Nephron progenitor cell (in vitro differentiated cells): ENCODE measurements around the gene UQCRFS1.

Experiments used
- DNase-seq: peaks from one replicate; pipeline ENCODE4 v3.0.0; 2021
- H3K27ac Mint-ChIP-seq: 2 replicates; pipeline ENCODE4 v1.8.0; 2021; ENCODE audit warnings: mild to moderate bottlenecking, moderate library complexity, mixed read lengths
- H3K27me3 Mint-ChIP-seq: 2 replicates; pipeline ENCODE4 v1.8.0; 2021; ENCODE audit warnings: mild to moderate bottlenecking, low read depth, mixed read lengths; ENCODE audit not compliant: poor library complexity
- H3K36me3 Mint-ChIP-seq: 2 replicates; pipeline ENCODE4 v1.8.0; 2021; ENCODE audit warnings: low read depth, mixed read lengths
- H3K4me1 Mint-ChIP-seq: 2 replicates; pipeline ENCODE4 v1.8.0; 2021; ENCODE audit warnings: mixed read lengths
- H3K4me3 Mint-ChIP-seq: 2 replicates; pipeline ENCODE4 v1.8.0; 2021; ENCODE audit warnings: mild to moderate bottlenecking, moderate library complexity, mixed read lengths
- H3K9me3 Mint-ChIP-seq: 2 replicates; pipeline ENCODE4 v1.8.0; 2021; ENCODE audit warnings: mild to moderate bottlenecking, moderate library complexity, mixed read lengths
- TF ChIP-seq, protein P1 (sequence below): fragments of 200-600 bp; sonication (generic); IDR thresholded peaks from 2 replicates; pipeline ENCODE4 v1.5.0; 2021; ENCODE audit warnings: antibody characterized with exemption

Gene UQCRFS1

GRCh38 chr19:29247471-29247870 lies 34.5 kb upstream of the UQCRFS1 start:
- H3K27me3 Mint-ChIP-seq, result peaks cover 50% of the 10 kb centered on the region
- no peak overlapping the region for H3K27ac Mint-ChIP-seq
- DNase-seq, result no peak

DNA sequence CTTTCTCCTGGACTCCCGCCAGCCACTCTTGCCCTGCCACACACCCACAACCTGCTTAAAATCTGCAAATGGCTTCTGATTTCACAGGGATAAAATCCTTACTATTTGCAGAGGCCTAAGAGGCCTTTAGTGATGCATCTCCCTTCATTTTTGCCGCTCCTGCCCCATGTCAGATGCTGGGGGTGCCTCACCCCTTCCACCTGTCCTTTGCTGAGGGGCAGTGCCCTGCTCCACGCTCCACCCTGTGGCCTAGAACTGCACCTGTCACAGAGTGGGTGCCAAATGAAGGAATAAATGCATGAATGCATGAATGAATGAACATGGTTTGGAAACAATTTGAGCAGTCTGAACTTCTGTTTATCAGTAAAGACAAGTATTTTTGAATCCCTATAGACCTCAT lies 34.1 kb upstream of the UQCRFS1 start:
- TF ChIP-seq, protein P1, sequence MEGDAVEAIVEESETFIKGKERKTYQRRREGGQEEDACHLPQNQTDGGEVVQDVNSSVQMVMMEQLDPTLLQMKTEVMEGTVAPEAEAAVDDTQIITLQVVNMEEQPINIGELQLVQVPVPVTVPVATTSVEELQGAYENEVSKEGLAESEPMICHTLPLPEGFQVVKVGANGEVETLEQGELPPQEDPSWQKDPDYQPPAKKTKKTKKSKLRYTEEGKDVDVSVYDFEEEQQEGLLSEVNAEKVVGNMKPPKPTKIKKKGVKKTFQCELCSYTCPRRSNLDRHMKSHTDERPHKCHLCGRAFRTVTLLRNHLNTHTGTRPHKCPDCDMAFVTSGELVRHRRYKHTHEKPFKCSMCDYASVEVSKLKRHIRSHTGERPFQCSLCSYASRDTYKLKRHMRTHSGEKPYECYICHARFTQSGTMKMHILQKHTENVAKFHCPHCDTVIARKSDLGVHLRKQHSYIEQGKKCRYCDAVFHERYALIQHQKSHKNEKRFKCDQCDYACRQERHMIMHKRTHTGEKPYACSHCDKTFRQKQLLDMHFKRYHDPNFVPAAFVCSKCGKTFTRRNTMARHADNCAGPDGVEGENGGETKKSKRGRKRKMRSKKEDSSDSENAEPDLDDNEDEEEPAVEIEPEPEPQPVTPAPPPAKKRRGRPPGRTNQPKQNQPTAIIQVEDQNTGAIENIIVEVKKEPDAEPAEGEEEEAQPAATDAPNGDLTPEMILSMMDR, result no peak
- Mint-ChIP-seq H3K4me1 (peaks cover 4% of the 10 kb centered on the region), H3K27me3 (peaks cover 47% of the 10 kb centered on the region), H3K36me3 (no peaks in the 10 kb centered on the region), H3K27ac (no peak overlapping the region), H3K4me3 (no peak overlapping the region), H3K9me3 (no peaks in the 10 kb centered on the region)
- DNase-seq, result no peak

More at GRCh38 chr19:29247471-29247870, 34.5 kb upstream of the UQCRFS1 start:
- Mint-ChIP-seq H3K4me1 (peaks cover 4% of the 10 kb centered on the region), H3K4me3 (no peak overlapping the region), H3K9me3 (no peaks in the 10 kb centered on the region), H3K36me3 (no peaks in the 10 kb centered on the region)
- TF ChIP-seq, protein P1, result no peak

DNA sequence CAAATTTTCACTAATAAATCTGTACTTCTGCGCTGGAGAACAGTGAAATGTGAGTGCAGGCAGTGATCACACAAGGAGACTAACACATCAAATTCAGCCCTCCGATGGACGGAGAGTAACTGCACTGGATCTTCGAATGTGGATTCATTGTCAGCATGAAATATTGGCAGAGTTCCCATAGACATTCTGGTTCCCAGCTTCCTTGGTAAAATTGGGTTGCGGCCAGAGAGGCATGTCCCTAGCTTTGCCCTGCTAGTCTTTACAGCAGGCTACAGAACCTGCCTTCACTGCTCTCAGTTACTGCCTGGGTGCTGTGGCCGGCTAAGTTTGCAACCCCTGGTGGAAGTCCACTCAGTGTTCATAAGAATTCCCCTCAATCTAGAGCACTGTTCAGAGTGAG lies 32.3 kb upstream of the UQCRFS1 start:
- H3K27ac Mint-ChIP-seq, result no peak overlapping the region
- H3K4me1 Mint-ChIP-seq, result peaks cover 4% of the 10 kb centered on the region
- H3K27me3 Mint-ChIP-seq, result peaks cover 52% of the 10 kb centered on the region

GRCh38 chr19:29241324-29241723 lies 28.4 kb upstream of the UQCRFS1 start:
- Mint-ChIP-seq H3K27ac (no peak overlapping the region), H3K4me1 (peaks cover 6% of the 10 kb centered on the region), H3K36me3 (no peaks in the 10 kb centered on the region), H3K27me3 (peaks cover 27% of the 10 kb centered on the region), H3K9me3 (peaks cover 5% of the 10 kb centered on the region), H3K4me3 (no peak overlapping the region)
- no peak for DNase-seq
- TF ChIP-seq, protein P1, result no peak

More for the DNA sequence above, 32.3 kb upstream of the UQCRFS1 start:
- Mint-ChIP-seq H3K4me3 (no peak overlapping the region), H3K9me3 (no peaks in the 10 kb centered on the region), H3K36me3 (no peaks in the 10 kb centered on the region)
- DNase-seq, result no peak
- TF ChIP-seq, protein P1, result no peak

- peaks cover 6% of the 10 kb centered on the region for H3K4me1 Mint-ChIP-seq
- H3K27ac Mint-ChIP-seq, result no peak overlapping the region
- H3K36me3 Mint-ChIP-seq, result no peaks in the 10 kb centered on the region
- H3K27me3 Mint-ChIP-seq, result peaks cover 21% of the 10 kb centered on the region
- peaks cover 8% of the 10 kb centered on the region for H3K9me3 Mint-ChIP-seq
- TF ChIP-seq, protein P1, result no peak
- no peak for DNase-seq
- no peak overlapping the region for H3K4me3 Mint-ChIP-seq
Measured at GRCh38 chr19:29239213-29239776, 26.3 kb upstream of the UQCRFS1 start.

- Mint-ChIP-seq H3K27ac (no peak overlapping the region), H3K9me3 (peaks cover 8% of the 10 kb centered on the region), H3K4me1 (no peaks in the 10 kb centered on the region), H3K36me3 (no peaks in the 10 kb centered on the region), H3K27me3 (peaks cover 11% of the 10 kb centered on the region), H3K4me3 (no peak overlapping the region)
- TF ChIP-seq, protein P1, result no peak
- no peak for DNase-seq
Measured at GRCh38 chr19:29233591-29233990, 20.6 kb upstream of the UQCRFS1 start.
